GM15510 (cell line): ENCODE measurements around the gene ZNF512.

Source experiments
- POLR2A ChIP-seq: IDR thresholded peaks from 3 replicates; pipeline ENCODE4 v1.6.1; 2011; ENCODE audit warnings: borderline replicate concordance; ENCODE audit not compliant: insufficient read length; ENCODE audit errors: extremely low read depth

ZNF512 gene

DNA sequence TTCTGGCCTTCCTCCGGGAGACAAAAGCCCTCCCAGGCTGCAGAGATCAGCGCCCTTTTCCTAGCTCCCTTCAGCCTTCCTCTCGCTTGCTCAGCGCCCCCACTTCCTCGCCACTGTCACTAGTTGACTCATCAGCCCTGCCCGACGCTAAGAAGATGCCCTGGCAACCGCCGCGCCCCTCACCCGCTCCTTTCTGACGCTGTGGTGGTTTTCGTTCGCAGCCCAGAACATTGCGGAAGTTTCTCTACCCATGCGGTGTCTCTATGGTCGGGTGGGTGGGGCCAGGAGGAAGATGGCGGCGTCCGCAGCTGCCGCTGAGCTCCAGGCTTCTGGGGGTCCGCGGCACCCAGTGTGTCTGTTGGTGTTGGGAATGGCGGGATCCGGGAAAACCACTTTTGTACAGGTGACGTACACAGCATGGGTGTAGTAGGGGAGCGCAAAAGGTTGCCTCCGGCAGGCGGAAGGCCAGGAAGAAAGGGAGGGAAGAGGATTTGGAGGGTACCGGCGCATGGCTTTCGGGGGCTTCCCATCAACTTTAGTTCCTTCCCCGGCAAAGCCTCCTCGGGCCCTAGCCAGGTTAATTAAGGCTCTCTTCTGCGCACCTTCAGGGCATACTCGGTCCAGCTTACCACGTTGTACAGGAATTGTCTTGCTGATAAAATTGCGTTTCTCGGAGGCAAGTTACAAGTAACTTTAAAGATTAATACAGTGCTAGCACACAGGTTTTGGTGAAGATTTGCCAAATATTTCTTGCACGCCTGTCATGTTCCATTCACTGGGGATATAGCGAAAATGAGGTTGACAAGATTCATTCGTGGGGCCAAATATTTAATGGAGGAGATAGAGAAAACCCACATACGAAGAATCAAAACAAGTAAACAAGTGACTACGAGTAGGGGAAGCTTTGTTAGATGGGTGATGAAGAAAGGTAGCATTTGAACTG is 46.2 kb downstream of the ZNF512 start, which contains the start of the genes CCDC121 and GPN1:
Gene CCDC121 (minus strand): TSS at position 246 of the 943 bp plus-strand sequence. CDS start 1,213 bp downstream, outside the sequence.
Gene GPN1 (plus strand): TSS at position 284 of the 943 bp plus-strand sequence. CDS start 9 bp downstream, at position 293.
- TF ChIP-seq POLR2A, result peak; percentile 95

DNA sequence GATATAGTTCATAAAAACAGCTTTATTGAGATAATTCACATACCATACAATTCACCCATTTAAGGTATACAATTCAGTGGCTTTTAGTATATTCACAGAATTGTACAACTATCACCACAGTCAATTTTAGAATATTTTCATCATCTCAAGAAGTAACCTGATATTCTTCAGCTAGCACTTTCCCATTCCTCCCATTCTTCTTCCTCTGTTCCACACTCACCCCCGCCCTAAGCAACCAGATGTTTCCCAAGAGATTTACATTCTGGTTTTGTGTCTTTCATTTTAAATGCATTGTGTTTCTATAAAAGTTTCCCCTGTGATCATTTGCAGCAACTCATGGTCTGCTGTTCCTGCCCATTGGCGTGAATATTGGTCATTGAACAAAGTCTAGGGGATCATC is 51.4 kb downstream of the ZNF512 start:
- TF ChIP-seq POLR2A, result no peak

DNA sequence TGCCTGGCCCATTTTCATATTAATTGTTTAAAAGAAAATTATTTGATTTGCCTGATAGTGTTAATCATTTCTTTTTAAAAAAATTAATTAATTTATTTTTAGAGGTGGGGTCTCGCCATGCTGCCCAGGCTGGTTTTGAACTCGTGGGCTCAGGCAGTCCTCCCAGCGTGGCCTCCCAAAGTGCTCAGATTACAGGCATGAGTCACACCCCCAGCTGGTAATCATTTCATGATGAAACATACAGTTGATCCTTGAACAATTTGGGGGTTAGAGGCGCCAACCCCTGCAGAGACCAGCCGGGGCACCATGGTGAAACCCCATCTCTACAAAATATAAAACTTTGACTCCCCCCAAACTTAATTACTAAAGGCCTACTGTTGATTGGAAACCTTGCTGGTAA is 53.9 kb downstream of the ZNF512 start:
- no peak for TF ChIP-seq POLR2A

DNA sequence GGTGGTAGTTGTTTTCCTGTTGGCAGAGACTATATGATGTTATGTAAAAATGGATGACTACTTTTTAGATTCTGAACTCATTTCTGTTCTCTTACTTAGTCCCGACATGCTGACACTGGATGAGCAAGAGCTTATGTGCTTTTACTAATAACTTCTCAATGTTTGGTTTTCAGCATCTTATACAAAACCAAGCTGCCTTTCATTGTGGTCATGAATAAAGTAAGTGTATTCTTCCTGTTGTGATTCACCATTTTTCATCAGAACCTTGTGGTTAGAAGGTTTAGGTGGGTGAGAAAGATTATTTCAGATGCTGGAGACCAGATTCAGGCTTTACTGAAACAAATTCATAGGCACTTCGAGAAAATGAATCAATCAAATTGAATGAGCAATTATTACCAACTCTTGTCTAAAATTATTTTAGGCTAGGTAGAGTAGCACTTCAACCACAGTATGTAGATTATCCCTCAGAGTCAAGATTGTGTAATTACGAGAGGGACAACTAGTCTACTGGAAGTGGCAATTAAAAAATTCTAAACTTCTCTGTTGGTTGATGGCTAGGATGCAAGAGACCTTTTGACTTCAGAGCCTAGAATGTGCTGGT is 55.3 kb downstream of the ZNF512 start:
- TF ChIP-seq POLR2A, result no peak

DNA sequence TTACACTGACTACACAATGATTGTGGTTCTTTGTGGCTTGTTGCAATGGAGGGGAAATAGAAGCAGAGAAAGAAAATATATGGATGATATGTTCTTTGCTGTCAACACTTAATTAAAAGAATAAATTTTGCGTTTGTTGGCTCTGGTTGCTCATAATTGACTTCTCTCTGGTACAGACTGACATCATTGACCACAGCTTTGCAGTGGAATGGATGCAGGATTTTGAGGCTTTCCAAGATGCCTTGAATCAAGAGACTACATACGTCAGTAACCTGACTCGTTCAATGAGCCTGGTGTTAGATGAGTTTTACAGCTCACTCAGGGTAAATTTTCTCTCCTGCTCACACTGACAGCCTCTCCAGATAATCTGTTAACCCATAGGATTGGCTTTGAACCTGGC is 55.9 kb downstream of the ZNF512 start:
- no peak for TF ChIP-seq POLR2A

DNA sequence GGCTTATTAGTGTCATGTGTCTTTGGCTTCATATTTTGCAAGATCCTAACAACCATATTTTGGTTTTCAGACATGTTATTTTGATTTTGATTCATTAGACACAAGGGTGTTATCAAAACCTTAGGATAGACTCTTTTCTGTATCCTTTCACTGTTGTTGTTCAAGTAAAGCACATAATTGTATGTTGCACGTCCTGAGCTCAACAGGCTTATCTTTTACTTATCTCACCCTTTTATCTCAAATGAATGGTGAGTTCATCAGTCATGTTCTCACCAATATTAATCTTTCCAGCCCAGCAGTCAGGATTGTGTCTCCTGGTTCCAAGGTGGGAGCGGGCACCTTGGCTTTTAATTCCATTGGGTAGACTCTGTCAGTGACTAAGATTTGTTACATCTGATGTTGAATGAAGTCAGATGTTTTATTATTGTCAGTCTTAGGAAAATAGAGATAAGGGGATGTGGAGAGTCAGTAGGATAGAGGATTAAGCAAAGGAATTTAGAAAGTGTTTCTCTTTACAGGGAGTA is 57.9 kb downstream of the ZNF512 start:
- no peak for TF ChIP-seq POLR2A

DNA sequence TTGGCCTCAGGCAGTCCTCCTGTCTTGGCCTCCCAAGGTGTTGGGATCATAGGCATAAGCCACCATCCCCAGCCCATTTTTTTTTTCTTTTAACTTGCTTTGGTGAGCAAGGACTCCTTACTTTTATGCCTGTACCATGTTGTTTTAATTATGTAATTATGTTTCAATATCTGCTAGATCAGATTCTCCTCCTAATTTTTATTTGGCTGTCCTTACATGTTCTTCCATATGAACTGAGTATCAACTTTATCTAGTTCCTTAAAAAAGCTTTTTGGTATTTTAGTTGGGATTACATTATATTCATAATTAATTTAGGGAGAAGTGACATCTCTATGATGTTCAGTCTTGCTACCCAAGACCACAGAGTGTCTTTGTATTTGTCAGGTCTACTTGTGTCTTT is 62.4 kb downstream of the ZNF512 start:
- no peak for TF ChIP-seq POLR2A

DNA sequence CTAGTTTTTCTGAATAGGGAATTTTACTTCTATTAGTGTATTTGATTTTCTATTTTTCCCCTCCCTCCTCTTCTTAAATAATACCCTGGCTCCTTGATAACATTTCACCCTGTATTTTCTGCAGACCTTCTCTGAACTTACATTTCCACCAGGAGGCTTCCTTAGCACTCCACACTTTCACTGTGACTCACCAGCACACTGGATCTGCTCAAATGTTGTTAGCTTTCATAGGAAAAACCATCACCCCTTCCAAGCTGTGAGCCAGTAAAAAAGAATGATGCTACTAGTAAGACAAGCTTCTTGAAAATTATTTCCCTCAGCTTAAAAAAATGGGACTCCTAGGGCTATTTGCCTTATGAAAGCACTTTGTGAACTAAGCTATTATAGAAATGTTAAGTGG is 64.4 kb downstream of the ZNF512 start:
- no peak for TF ChIP-seq POLR2A

DNA sequence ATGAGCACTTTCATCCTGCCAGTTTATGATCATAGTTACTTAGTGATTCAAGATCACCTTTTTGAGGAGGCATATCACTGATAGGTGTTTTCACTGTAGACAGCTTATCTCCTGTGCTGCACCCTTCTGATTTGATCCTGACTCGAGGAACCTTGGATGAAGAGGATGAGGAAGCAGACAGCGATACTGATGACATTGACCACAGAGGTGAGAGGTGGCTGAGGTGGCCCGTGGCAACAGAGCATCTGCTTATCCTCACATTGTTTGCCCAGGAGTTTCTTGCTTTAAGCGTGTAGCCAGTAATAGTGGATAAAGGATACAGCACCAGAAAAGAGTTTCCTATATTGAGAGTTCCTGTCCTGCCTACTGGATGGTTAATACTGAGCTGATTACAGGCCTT is 64.9 kb downstream of the ZNF512 start:
- TF ChIP-seq POLR2A, result no peak

DNA sequence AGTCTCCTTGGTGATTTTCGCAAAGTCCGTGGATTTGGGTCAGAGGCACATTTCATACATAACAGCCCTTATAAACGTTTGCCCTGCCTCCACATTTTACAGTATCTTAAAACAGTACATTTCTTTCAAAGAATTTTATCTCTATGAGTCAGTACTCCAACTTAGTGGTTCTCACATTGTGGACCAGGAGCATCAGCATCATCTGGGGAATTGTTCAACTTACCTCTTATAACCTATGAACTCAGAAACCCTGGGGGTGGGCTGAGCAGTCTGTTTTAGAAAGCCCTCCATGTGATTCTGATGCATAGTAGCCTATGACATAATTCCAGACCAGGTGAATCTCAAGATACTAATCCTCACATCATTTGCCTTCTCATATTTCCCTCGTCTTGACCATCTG is 68.2 kb downstream of the ZNF512 start:
- TF ChIP-seq POLR2A, result no peak

DNA sequence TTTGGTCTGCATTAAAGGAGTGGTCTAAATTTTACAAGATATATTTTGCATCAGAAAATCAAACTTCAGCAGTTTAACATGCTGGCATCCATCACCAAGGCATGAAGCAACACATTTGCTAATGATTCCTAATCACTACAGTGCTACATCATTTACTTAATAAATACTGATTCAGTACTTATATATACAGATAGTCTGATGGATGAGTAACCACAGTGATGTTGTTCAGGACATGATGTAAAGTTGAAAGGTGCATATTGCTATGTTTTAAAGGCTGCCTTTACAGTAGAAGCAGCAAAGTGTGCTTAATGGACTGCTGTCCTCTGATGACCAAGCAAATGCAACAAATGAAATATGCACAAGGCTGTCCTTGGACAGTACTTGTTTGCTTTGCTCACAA is 69.5 kb downstream of the ZNF512 start:
- no peak for TF ChIP-seq POLR2A

DNA sequence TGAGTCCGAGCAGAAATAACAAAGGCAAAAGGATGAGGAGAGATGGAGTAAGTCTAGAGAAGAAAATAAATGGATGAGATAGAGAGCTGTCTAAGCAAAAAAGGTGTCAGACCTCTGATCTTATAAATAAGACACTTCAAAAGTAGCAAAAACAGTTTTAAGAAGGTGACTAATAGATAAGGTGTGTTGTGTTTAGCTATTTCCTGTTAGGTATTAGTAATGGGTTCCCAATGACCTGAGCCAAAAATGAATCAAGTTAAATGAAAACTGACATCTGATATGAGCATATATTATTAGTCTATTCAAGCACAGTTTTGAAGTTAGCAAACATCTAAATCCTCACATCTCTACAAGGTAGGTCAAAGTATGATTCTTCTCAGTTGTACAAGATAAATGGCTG is 69.9 kb downstream of the ZNF512 start:
- TF ChIP-seq POLR2A, result no peak

DNA sequence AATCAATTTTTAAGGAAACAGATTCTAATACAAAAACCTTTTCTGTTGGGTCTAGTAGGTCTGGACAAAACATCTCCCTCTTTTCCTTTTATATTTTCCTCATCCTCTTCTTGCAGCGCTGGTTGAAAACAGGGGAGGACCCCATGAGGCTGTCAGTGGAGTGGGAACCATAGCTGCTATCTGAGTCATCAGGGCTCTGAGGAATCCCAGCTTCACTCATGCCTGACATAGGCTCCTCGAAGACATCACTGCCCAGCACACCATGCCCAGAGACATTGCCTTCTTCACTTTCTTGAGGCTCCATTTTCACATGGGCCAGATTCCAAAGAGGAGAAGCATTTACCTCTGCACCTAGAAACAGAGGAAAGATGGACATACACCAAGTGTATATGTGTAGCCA is 70.6 kb downstream of the ZNF512 start:
- TF ChIP-seq POLR2A, result no peak

DNA sequence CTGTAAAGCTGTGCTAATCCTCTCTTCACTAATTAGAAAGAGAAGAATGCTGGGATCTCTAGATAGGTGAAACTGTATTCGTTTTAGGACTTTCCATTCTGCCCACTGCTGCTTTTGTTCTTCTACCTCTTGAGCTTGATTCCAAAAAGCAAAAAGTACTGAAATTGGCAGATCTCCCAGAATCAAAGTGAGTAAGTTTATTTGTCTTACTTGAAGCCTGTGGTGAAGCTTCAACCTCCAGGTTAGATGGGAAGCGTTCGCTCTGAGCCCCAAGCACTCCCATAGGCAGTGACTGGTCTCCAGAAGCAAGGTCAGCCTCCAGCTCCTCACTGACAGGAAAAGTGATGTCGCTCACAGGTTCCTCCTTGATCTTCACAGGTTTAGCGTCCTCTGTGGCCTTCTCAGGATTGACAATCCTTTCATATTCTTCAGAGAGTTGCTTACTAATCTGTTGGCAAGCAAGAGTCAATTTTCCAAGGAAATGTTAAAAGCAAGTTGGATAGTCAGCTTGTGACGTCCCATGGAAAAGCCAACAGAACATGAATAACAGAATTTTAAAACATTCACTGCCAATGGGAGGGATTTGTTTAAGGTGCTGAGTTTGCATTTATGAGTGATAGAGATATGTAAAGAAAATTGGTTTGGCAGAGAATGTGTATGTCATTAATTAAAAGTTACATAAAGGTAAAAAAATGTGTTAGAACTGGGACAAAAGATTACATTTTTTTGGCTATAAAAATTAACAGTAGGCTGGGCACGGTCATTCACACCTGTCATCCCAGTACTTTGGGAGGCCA is 72.5 kb downstream of the ZNF512 start:
- TF ChIP-seq POLR2A, result no peak

DNA sequence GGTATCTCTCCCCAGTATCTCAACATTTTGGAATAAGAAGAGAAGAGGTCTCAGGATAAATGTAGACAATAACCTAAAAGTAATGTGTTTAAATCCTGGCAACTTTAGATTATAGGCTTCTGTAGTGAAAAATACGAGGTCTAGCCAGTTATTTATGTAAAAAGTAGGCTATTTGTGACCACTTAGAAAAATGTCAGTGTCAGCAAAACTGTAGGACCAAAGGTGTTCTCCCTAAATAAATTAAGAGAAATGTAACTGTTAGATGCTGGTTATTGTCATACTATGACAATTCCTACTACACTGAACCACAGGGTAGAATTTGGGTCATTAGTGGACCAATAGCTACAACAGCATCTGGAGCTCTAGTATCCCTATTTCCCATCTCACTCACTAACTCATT is 78.5 kb downstream of the ZNF512 start:
- no peak for TF ChIP-seq POLR2A
